ENCODE data around the gene KCNMA1.

The KCNMA1 gene

GRCh38 chr10:77289790-77290189 lies 347.8 kb downstream of the KCNMA1 start:
- no peak for FAIRE-seq

GRCh38 chr10:77289027-77289501 lies 348.5 kb downstream of the KCNMA1 start:
- no peak for FAIRE-seq

- FAIRE-seq = no peak
Measured at GRCh38 chr10:77287647-77288120, 349.9 kb downstream of the KCNMA1 start.

- no peak for FAIRE-seq
Measured at GRCh38 chr10:77286531-77287508, 350.8 kb downstream of the KCNMA1 start.

GRCh38 chr10:77285529-77286182 lies 352.0 kb downstream of the KCNMA1 start:
- FAIRE-seq = no peak

GRCh38 chr10:77284797-77285196 lies 352.8 kb downstream of the KCNMA1 start:
- no peak for FAIRE-seq

- no peak for FAIRE-seq
Measured at GRCh38 chr10:77283326-77283725, 354.3 kb downstream of the KCNMA1 start.

GRCh38 chr10:77282163-77282562 lies 355.4 kb downstream of the KCNMA1 start:
- FAIRE-seq = no peak

GRCh38 chr10:77281719-77282118 lies 355.9 kb downstream of the KCNMA1 start:
- FAIRE-seq = no peak

GRCh38 chr10:77279207-77279606 lies 358.4 kb downstream of the KCNMA1 start:
- no peak for FAIRE-seq

GRCh38 chr10:77274046-77274795 lies 363.4 kb downstream of the KCNMA1 start:
- no peak for FAIRE-seq

- FAIRE-seq = no peak
Measured at GRCh38 chr10:77269163-77269562, 368.4 kb downstream of the KCNMA1 start.

GRCh38 chr10:77268721-77269120 lies 368.9 kb downstream of the KCNMA1 start:
- no peak for FAIRE-seq

- no peak for FAIRE-seq
Measured at GRCh38 chr10:77267703-77268675, 369.6 kb downstream of the KCNMA1 start.

- FAIRE-seq = no peak
Measured at GRCh38 chr10:77266242-77266641, 371.4 kb downstream of the KCNMA1 start.

GRCh38 chr10:77264527-77264926 lies 373.1 kb downstream of the KCNMA1 start:
- no peak for FAIRE-seq

GRCh38 chr10:77264107-77264506 lies 373.5 kb downstream of the KCNMA1 start:
- no peak for FAIRE-seq

GRCh38 chr10:77263700-77264099 lies 373.9 kb downstream of the KCNMA1 start:
- FAIRE-seq = no peak

GRCh38 chr10:77261146-77261545 lies 376.5 kb downstream of the KCNMA1 start:
- FAIRE-seq = no peak

GRCh38 chr10:77259171-77259874 lies 378.3 kb downstream of the KCNMA1 start:
- no peak for FAIRE-seq

- FAIRE-seq = no peak
Measured at GRCh38 chr10:77256346-77256745, 381.3 kb downstream of the KCNMA1 start.

All from colon (tissue), 2 donors.